ENCODE data around the gene HOXB4.

Gene HOXB4

DNA sequence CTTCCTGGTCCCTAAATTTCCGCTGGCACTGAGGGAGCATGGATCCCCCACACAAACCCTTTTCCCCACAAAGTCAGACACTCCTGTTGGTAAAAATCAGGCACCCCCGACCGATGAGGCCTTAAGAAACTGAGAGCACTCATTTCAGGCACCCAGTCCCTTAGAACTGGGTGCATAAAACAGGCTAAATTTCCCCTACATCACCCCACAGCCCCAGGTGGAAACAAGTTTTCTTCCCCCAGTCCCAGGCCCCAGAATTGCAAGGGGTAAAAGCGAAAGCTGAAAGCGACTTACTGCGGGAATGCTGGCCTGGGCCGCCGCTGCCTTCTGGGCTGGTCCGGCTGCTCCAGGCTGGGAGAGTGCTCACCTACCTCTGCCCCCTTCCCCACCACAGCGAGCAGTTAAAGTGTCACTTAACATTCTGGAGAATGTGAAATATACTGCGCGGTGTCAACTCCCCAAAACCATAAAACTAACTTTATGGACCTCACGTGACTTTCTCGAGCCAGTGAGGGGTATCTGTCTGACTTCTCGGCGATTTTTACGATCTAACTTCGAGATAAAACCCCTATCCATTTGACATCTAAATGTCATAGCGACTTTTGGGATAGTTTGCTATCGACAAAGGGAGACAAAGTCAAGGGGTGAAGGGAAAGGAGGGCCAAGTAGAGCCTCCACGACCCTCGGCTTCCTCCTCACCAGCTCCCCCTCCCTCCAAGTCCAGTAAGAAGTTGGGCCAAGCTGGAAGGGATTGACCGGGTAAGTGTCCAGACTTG lies 11.9 kb upstream of the HOXB4 start, which contains the start of gene HOXB3:
Gene HOXB3 (minus strand): TSS at position 411 of the 776 bp plus-strand sequence. CDS start 37,767 bp downstream, outside the sequence.
- DNase-seq (ENCODE audit: extremely low read depth, low read depth): no peak
- TF ChIP-seq, protein P1, sequence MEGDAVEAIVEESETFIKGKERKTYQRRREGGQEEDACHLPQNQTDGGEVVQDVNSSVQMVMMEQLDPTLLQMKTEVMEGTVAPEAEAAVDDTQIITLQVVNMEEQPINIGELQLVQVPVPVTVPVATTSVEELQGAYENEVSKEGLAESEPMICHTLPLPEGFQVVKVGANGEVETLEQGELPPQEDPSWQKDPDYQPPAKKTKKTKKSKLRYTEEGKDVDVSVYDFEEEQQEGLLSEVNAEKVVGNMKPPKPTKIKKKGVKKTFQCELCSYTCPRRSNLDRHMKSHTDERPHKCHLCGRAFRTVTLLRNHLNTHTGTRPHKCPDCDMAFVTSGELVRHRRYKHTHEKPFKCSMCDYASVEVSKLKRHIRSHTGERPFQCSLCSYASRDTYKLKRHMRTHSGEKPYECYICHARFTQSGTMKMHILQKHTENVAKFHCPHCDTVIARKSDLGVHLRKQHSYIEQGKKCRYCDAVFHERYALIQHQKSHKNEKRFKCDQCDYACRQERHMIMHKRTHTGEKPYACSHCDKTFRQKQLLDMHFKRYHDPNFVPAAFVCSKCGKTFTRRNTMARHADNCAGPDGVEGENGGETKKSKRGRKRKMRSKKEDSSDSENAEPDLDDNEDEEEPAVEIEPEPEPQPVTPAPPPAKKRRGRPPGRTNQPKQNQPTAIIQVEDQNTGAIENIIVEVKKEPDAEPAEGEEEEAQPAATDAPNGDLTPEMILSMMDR (IDR thresholded peaks at IDR 0.05; ENCODE audit: low read depth, low read length): no peak

GRCh38 chr17:48589060-48589830 lies 11.1 kb upstream of the HOXB4 start:
- no peak for DNase-seq (ENCODE audit: extremely low read depth, low read depth)
- TF ChIP-seq, protein P1 (IDR thresholded peaks at IDR 0.05; ENCODE audit: low read depth, low read length): no peak

DNA sequence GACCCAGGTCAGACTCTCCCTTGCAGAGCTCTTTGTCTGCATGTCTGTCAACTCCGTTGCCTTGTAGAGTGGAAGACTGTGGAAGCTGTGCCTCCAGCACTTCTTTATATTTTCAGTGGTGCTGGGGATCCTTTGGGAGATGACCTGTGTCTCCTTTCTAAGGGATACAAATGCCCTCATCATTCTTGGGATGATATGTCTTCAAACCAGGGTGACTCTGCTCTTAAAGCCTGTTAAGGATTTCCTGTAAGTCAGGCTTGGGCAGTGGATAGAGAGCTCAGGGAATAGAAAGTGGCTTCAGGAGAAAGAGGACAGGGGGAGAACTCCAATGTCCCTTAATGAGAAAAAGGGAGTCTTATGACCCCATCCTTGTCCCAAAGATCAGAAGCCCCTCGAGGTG lies 10.4 kb upstream of the HOXB4 start:
- TF ChIP-seq, protein P1 (IDR thresholded peaks at IDR 0.05; ENCODE audit: low read depth, low read length): no peak
- DNase-seq (ENCODE audit: extremely low read depth, low read depth): no peak

DNA sequence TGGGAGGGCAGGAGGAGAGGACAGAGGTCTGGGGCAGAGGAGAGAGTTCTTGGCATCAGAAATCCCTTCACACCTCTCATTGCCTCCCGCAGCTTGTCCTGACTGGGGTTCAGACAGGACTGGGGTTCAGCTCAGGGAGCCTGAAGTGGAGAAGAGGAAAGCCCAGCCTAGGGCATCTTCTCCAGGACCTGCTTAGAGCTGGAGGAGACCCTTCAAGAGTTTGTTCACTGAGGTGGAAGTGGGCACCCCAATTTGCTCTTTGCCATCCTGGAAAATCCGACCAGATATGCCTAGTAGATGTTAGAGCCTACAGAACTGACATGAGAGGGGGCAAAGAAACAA lies 9.9 kb upstream of the HOXB4 start:
- TF ChIP-seq, protein P1 (IDR thresholded peaks at IDR 0.05; ENCODE audit: low read depth, low read length): no peak
- no peak for DNase-seq (ENCODE audit: extremely low read depth, low read depth)

DNA sequence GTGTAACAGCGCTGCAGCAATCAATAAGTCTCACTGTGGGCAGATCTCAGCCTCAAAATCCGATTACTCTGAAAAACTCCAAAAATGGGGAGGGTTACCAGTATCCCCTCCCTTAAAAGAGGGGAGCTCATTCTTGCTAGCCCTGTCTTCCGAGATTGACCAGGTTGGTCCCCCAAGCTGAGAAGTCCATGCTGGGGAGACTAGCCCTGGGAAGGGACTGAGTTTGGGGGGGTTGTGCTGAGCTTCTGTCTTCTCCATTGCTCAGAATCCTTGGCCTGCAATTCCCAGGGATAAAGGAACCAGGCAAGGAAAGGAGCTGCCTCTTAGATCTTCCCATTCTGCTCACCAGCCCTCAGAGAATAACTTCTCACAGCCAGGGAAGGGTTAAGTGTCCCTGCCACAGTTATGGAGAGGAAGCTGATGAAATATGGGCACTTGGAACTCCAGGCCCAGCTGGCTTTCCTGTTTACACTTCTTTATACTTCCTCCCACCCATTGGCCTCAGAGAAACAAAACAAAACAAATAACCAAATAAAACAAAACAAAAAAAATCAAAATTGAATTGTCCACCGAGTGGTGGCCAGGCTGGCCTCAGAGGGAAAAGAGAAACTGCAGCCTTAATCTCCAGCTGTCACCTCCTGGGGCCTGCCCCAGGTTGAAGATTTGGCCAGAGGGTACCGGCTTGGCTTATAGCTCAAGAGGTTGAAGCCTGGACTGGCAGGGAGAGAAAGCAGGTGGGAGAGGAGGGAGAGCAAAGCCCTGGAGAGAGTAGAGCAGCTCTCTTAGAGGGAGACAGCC lies 9.3 kb upstream of the HOXB4 start:
- DNase-seq (ENCODE audit: extremely low read depth, low read depth): no peak
- TF ChIP-seq, protein P1 (IDR thresholded peaks at IDR 0.05; ENCODE audit: low read depth, low read length): no peak

DNA sequence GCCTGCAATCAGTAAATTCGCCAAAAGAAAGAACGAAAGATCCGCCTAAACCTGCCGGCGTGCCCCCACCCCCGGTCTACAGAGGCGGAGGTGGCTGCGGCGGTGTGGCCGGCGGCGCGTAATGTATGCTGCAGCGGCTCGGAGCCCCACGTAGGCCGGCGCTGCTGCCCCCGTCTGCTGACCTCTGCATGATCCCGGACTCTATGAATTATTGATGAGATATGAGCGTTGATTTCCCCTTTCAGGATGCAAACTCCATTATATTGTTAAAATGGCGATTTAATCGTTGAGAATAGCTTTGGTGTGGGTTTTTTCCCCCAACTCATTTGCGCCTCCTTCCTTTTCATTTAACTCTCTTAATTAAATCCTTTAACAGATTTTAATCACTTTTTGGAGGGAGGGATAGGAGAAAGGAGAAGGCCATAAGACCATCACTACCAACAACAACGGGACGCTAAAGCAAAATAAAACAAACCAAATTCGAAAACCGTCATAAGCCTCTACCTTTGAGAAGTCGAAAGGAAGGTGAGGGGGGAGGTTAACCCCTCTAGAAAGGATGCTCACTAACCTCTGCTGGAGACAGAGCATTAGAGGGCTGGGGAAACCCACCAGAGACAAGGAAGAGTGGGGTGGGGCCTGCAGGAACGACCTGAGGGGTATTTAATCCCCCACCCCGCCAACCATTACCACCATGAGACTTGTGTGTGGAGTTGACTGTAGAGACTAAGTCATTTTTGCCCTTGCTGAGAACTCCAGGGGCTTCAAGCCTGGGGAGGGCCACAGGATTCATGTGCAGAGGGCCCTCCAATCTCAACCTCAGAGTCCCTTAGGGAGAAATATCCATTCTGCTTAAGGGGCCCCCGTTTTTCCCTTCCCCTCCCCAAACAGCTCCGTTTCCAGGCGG lies 8.5 kb upstream of the HOXB4 start:
- TF ChIP-seq, protein P1 (IDR thresholded peaks at IDR 0.05; ENCODE audit: low read depth, low read length): no peak
- DNase-seq (ENCODE audit: extremely low read depth, low read depth): no peak
